Renal cortex interstitium (tissue), 11 donors: Measurements from ENCODE around the gene TRIM4. TPM values are rescaled to one million over a fixed set of nuclear protein-coding genes. Genes with fewer than 3 reads are reported as not detected.
"Not testable (repeated sequence)": the region's sequence is repeated elsewhere in the genome, so short reads cannot be mapped to it uniquely, and the experiment has no call there.

Source experiments
- DNase-seq, 11 donors: peaks; one replicate each; pipeline ENCODE4 v3.0.0-alpha.2; 2013; ENCODE audit warnings: low read depth in 9 of 11, low spot score in 4 of 11; ENCODE audit errors: extremely low read depth in 1 of 11
- polyA plus RNA-seq, 3 donors: library from polyadenylated mRNA; unstranded; fragments of 120-200 nt; gene quantifications; one replicate each; pipeline ENCODE4 v1.2.1, GENCODE V29; 2013; ENCODE audit not compliant: insufficient read length in 3 of 3

The TRIM4 gene
- polyA plus RNA-seq, 3 donors: 32.4 to 37.9 (median 33.2) TPM

DNA sequence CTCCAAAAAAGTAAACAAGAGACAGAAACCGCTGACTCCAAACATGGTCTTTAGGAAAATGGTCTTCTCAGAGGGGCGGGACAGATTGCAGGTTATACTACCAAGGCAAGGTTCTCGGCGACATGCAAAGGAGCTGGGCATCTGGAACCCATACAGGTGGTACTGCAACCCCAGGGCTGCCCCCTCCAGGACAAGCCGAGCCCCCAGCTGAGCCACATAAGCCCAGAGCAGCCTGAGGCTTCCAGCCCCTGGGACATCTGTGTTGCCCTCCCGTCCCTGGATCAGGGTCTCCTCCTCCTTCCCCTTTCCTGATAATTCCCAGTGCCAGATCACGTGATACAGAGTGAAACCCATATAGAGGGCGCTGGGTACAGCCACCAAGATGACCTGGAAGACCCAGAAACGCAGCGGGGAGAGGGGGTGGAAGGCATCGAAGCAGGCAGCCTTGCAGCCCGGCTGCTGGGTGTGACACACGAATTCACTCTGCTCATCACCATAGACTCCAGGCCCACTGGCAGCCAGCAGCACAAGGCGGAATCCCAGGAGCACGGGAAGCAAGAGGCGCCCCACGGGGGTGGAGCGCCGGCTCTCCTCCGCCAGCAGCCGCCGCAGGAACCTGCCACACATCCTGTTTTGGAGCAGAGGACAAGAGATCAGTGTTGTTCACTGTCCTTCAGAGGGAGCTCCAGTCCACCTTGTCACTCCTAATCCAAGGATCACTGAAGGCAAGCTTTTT is 9.8 kb upstream of the TRIM4 start, which contains the start of gene GJC3:
GJC3 (minus strand) TSS at position 627 of the 736 bp plus-strand sequence; CDS start at position 627, 0 bp downstream.
- peak in 6 of 11 donors; percentile 4 to 51 (median 18) for DNase-seq

DNA sequence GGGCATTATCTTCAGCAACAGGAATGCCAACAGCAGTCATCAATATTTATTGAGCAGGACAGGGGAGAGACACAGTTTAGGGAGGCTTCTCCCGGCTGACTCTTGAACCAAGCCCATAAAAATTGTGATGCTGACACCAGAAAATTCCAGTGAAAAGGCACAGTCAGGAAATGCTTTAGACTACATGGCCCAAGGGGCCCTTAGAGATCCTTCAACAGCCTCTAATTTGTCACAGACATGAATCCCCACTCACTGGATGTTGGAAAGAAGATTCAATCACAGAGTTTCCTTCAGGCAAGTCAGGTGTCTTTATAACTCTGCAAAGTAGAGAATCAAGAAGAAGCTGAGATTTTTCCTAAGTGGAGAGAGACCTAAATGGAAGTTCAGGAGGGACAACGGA is 8.9 kb upstream of the TRIM4 start:
- no peak for DNase-seq

DNA sequence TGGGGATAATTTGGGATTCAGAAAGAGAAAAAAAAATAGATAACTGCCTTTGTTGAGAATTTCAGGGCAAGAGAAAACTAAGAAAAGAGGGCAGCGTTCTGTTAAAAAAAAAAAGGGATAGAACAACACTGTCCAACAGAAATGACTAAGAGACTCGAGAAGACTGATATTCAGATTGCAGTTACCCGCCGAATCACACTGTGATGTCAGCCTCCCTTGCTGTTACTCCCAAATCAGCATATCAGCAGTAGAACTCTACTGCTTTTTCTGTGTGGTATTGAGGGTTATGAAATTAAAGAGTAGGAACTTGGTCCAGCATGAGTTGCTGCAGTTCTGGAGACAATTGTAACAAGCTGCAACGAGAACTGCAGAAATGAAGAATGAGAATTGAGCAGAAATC is 8.2 kb upstream of the TRIM4 start:
- no peak for DNase-seq

- no peak for DNase-seq
Observed at GRCh38 chr7:99926321-99926720, 7.0 kb upstream of the TRIM4 start.

- no peak for DNase-seq
Observed at GRCh38 chr7:99923200-99923599, 3.9 kb upstream of the TRIM4 start.

DNA sequence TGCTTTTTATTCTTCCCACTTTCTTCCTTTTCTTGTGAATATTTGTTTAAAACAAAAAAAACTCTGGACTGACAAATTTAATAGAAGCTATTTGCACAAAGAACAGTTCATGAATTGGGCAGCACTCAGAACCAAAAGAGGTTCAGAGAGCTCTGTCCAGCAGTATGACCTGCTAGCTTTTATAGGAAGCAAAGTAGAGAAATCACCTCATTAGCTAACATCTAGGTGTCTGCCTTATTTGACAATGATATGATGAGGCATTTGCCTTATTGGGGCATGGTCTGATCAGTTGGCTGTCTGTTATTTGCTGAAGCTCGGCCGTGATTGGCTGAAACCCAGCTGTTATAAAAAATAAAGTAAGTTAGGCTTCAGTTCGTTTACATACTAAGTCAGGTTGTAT is 819 bp upstream of the TRIM4 start:
- DNase-seq: no peak

- DNase-seq: no peak
Observed at GRCh38 chr7:99919814-99920112, 433 bp upstream of the TRIM4 start.

- DNase-seq: no peak
Observed at GRCh38 chr7:99910976-99911375, 8.4 kb downstream of the TRIM4 start.

DNA sequence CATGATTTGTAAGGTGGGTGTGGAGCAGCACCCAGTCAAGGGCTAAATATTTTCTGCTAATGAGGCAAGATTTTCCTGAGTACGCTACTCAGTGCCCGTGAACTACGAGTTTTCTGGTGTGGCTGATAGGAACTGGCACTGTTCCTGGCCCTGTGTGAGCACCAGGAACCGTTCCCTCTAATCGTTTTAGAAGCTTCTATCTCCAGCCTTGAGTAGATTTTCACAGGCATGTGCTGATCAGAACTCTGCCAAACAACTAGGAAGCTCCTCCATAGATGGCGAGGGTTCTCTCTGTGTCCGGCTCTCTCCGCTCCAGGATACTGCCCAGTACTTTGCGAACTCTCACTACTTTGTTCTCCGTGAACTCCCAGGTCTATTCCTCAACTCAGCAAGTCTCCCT is 17.7 kb downstream of the TRIM4 start:
- no peak for DNase-seq

GRCh38 chr7:99899830-99900519 is 19.4 kb downstream of the TRIM4 start:
- DNase-seq: no peak

GRCh38 chr7:99898836-99899235 is 20.5 kb downstream of the TRIM4 start:
- DNase-seq: peak in 1 of 11 donors; percentile 7

- DNase-seq: no peak
Observed at GRCh38 chr7:99898023-99898357, 21.3 kb downstream of the TRIM4 start.

DNA sequence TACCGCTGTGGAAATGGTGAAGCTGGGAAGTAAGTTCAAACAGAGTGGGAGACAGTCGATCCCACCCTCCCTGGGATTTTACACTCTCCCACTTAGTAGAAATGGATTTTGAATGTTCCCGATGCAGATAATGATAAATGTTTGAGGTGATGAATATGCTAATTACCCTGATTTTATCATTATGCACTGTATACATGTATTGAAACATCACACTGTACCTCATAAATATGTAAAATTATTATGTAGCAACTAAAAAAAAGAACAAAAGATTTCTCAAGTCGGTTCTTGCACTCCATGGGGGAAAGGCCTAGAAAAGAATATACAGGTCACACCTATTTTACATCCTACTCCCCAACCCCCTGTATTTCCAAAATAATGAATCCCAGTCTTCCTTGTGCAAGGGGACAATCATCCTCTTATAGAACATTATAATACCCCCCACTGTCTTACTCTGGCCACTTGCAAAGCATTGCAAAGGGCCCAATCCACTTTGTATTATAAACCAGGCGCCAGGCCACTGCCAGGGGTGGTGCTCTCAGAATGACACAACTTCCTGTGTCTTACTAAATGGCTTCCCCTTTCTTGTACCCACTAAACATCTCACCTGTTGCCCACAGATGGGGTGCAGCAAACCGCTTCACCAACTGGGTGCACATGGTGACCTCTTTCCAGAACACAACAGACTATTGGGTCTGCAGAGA is 21.9 kb downstream of the TRIM4 start:
- no peak for DNase-seq

- no peak for DNase-seq
Observed at GRCh38 chr7:99894738-99895137, 24.6 kb downstream of the TRIM4 start.

DNA sequence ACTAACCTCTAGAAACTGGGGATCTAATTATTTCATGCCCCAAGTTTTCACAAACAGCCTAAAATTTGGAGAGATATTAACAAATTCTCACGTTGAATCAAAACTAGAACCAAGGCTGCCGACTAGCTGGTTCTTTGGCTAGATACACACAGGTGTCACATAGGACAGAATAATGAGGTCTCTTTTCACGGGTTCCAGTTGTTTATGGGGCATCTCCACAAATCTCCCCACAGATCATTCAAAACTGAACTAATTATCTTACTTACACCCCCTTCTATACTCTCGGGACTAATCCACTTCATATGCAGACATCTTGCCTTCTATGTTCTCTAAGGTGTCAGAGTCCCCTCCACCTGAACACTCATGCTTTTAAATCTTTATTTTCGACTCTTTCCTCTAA is 26.1 kb downstream of the TRIM4 start:
- DNase-seq: no peak

DNA sequence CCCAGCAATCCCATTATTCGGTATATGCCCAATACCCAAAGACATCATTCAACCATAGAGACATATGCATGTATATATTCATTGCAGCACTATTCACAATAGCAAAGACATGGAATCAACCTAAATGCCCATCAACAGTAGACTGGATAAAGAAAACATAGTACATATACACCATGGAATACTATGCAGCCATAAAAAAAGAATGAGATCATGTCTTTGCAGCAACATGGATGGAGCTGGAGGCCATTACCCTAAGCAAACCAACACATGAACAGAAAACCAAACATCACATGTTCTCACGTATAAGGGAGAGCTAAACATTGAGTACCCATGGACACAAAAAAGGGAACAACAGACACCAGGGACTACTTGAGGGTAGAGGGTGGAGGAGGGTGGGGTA is 29.0 kb downstream of the TRIM4 start:
- DNase-seq: not testable (repeated sequence)

GRCh38 chr7:99888366-99888765 is 31.0 kb downstream of the TRIM4 start:
- DNase-seq: not testable (repeated sequence)

DNA sequence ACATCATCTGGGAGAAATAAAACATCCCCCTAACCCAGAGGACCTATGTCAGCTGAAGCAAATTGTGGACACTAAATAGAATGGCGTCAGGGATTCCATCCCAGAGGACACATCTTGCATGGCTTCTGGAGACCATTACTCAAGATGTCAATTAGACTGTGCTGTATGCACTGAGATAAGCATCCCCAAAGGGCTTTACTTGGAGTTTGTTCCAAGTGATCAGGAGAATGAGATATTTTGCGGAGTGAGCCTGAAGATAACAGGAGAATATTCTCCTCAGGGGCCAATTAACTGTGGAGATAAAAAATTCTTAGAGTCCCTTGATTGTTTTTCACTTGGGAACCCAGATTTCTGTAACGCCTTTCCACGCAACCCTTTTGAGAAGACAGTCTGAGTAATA is 38.0 kb downstream of the TRIM4 start:
- DNase-seq: no peak

DNA sequence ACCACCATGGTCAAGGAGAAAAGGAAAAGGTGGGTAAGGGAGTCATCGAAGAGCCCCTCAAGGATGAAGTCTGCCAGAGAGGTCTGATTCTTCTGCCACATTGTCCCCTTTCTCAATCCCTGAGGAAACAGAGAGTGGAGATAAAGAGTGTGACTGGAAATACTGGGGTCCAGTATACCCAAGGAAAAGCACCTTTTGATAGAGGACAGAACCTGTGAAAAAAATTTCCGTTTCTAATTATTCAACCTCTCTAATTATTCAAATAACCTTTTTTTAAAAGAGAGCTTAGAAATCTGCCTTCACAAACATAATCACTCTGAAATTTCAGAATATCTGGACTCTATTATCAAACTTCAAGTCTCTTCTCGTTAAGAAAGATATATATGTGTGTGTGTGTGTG is 42.4 kb downstream of the TRIM4 start, which contains the start of gene OR2AE1:
OR2AE1 (minus strand) TSS at position 101 of the 400 bp plus-strand sequence; CDS start at position 101, 0 bp downstream.
- DNase-seq: no peak

GRCh38 chr7:99876491-99876890 is 42.8 kb downstream of the TRIM4 start:
- DNase-seq: no peak
